Testis (tissue), 5 donors: Measurements from ENCODE around the gene ABHD11. TPM values are rescaled to one million over a fixed set of nuclear protein-coding genes. Genes with fewer than 3 reads are reported as not detected.
A peak's percentile ranks its signal among the peaks of the same experiment; 100 is the strongest.
"Not testable (repeated sequence)": the region's sequence is repeated elsewhere in the genome, so short reads cannot be mapped to it uniquely, and the experiment has no call there.

ENCODE experiments used
- DNase-seq: peaks from one replicate; pipeline ENCODE4 v3.0.0-alpha.2; 2019
- H3K27ac ChIP-seq, 2 donors: fragments of 200-600 bp; sonication (generic); one replicate each; pipeline ENCODE4 v1.5.1; 2019
- H3K27me3 ChIP-seq: fragments of 200-600 bp; sonication (generic); one replicate; pipeline ENCODE4 v1.5.1; 2019
- H3K36me3 ChIP-seq: fragments of 200-600 bp; sonication (generic); one replicate; pipeline ENCODE4 v1.5.1; 2017; ENCODE audit warnings: low read depth; ENCODE audit errors: missing control alignments
- H3K4me1 ChIP-seq: fragments of 200-600 bp; sonication (generic); one replicate; pipeline ENCODE4 v1.5.1; 2019
- H3K4me3 ChIP-seq, 2 donors: fragments of 200-600 bp; sonication (generic); one replicate each; pipeline ENCODE4 v1.5.1; 2017 to 2019
- H3K9me3 ChIP-seq: fragments of 200-600 bp; sonication (generic); one replicate; pipeline ENCODE4 v1.5.1; 2017
- POLR2A ChIP-seq: fragments of 450-650 bp; IDR thresholded peaks from one replicate; pipeline ENCODE4 v1.6.1; 2017; ENCODE audit warnings: antibody characterized with exemption, mild to moderate bottlenecking, moderate library complexity
- WGBS, 2 donors: methylation state at CpG; one replicate each; pipeline ENCODE4 v1.1.5; 2018; 5-methylcytosine and 5-hydroxymethylcytosine counted together
- intact Hi-C: fragments of 100-400 bp; cut with DNase I; formaldehyde crosslinking; loops from one replicate; pipeline ENCODE4 v1.15.1; 2023; ENCODE audit warnings: low total_unique reads
- long read RNA-seq, 2 donors: transcript quantifications; one replicate each; lab custom pipeline, GENCODE V29; 2026
- polyA plus RNA-seq: library from polyadenylated mRNA; stranded (reverse); fragments of 350-450 nt; fragmentation: Illumina TruSeq; extraction: RNeasy Lipid Tissue Mini Kit (QIAGEN cat#74804); gene quantifications from one replicate; pipeline ENCODE4 v1.2.3, GENCODE V29; 2014; ENCODE audit warnings: low read depth, low replicate concordance; ENCODE audit not compliant: insufficient read depth
- total RNA-seq, 2 donors: library from RNA; depleted of rRNA; stranded (reverse); fragments of >200 nt; gene quantifications; one replicate each; pipeline ENCODE4 v1.2.3, GENCODE V29; 2016
- TF ChIP-seq, protein P1 (sequence below), 3 experiments: fragments of 450-650 bp in 2 of 3; fragments of 200-600 bp in 1 of 3; sonication (generic) in 1 of 3; IDR thresholded peaks; one replicate each; pipeline ENCODE4 v1.5.1; 2016 to 2019; ENCODE audit warnings: antibody characterized with exemption in 3 of 3, mild to moderate bottlenecking in 2 of 3, moderate library complexity in 1 of 3

ABHD11 gene, protein sequence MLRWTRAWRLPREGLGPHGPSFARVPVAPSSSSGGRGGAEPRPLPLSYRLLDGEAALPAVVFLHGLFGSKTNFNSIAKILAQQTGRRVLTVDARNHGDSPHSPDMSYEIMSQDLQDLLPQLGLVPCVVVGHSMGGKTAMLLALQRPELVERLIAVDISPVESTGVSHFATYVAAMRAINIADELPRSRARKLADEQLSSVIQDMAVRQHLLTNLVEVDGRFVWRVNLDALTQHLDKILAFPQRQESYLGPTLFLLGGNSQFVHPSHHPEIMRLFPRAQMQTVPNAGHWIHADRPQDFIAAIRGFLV
- total RNA-seq: 10 to 100 TPM; 29.0 to 33.1 TPM
- polyA plus RNA-seq: 21.6 TPM
- long read RNA-seq, donor 1, transcript ABHD11-201 (6 exons, 1,483 nt): major isoform, 6 of 6 reads
- long read RNA-seq, donor 1, partial matches to known transcripts: 0 of 6 reads
- long read RNA-seq, donor 1, other reads (novel, unspliced or antisense): 0 of 6 reads
- long read RNA-seq, donor 2: 0 reads

DNA sequence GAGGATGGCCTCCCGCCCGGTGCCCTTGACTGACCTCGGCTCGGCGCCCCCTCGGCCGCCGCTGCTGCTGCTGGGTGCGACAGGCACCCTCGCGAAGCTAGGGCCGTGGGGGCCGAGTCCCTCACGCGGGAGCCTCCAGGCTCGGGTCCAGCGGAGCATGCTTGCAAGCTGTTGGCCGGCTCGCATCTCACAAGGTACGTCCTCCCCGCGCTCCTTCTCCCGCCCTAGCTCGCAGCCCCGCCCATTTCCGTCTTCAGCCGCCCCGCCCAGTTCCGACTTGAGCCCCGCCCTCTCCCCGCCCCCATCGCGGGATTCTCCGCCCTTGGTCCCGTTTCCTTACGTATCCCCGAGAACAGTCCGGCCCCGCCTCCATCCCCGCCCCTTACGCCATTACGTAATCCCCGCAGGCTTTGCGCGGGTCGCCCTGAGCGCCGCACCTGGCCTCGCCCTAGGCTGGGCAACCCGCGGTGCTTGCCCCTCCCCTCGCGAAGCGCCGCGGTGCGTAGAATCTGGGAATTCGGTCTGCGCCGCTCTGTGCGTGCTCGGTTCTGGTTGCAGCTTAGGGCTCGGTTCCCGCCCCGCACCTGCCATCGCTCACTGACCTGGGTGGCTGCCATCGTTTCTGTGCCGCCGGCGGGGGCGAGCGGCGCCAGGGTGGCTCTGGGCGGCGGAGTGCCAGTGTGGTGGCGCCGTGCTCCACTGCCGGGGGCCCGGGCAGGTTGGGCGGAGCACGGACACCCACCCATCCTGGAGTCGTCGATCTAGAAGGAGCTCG lies at the start of gene ABHD11:
ABHD11 (minus strand) TSS at position 191 of the 775 bp plus-strand sequence; CDS start at position 159, 32 bp downstream.
- no peaks in the 10 kb centered on the region for H3K27me3 ChIP-seq
- TF ChIP-seq, protein P1, sequence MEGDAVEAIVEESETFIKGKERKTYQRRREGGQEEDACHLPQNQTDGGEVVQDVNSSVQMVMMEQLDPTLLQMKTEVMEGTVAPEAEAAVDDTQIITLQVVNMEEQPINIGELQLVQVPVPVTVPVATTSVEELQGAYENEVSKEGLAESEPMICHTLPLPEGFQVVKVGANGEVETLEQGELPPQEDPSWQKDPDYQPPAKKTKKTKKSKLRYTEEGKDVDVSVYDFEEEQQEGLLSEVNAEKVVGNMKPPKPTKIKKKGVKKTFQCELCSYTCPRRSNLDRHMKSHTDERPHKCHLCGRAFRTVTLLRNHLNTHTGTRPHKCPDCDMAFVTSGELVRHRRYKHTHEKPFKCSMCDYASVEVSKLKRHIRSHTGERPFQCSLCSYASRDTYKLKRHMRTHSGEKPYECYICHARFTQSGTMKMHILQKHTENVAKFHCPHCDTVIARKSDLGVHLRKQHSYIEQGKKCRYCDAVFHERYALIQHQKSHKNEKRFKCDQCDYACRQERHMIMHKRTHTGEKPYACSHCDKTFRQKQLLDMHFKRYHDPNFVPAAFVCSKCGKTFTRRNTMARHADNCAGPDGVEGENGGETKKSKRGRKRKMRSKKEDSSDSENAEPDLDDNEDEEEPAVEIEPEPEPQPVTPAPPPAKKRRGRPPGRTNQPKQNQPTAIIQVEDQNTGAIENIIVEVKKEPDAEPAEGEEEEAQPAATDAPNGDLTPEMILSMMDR (IDR thresholded peaks at IDR 0.05): no peak
- TF ChIP-seq POLR2A: peak; percentile 73
- WGBS, 2 donors: 0 to 2% methylated on average over 43 to 59 of the region's 84 CpGs
- peaks cover 10% of the 10 kb centered on the region for H3K4me1 ChIP-seq
- no peaks in the 10 kb centered on the region for H3K9me3 ChIP-seq
- peak within 1 kb of the TSS; percentile 85 to 89 for H3K27ac ChIP-seq
- peak; percentile 99 for DNase-seq
- H3K36me3 ChIP-seq: no peaks in the 10 kb centered on the region
- H3K4me3 ChIP-seq: peak within 1 kb of the TSS; percentile 77
- intact Hi-C loops: no loop called here

DNA sequence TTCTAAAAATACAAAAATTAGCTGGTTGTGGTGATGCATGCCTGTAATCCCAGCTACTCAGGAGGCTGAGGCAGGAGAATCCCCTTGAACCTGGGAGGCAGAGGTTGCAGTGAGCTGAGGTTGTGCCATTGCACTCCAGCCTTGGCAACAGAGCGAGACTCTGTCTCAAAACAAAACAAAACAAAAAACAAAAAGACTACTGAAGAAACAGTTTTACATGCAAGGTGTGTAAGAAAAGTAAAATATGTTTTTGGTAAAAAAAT lies 49.1 kb upstream of the ABHD11 start:
- intact Hi-C loops, H3K36me3 ChIP-seq, H3K4me3 ChIP-seq, H3K27me3 ChIP-seq, H3K9me3 ChIP-seq, H3K4me1 ChIP-seq, H3K27ac ChIP-seq, DNase-seq: not testable (repeated sequence)
- WGBS, 2 donors: 93 to 100% methylated on average over 1 of the region's 1 CpG

DNA sequence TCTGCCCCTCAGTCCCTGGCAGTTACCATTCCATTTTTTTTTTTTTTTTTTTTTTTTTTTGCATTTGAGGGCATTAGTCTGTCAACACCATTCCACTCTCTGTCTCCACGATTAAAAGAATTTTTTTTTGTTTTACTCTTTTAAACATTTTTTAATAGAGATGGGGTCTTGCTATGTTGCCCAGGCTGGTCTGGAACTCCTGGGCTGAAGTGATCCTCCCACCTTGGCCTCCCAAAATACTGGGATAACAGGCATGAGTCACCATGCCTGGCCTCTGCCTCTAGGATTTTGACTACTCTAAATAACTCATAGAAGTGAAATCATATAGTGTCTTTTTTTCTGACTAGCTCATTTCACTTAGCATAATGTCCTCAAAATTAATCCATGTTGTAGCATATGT lies 48.0 kb upstream of the ABHD11 start:
- no peak for DNase-seq
- Histone ChIP-seq H3K27me3 (no peaks in the 10 kb centered on the region), H3K4me3 (no peak overlapping the region), H3K4me1 (no peaks in the 10 kb centered on the region), H3K9me3 (no peaks in the 10 kb centered on the region), H3K36me3 (no peaks in the 10 kb centered on the region), H3K27ac (no peak overlapping the region)
- intact Hi-C loops: no loop called here
- 78 to 100% methylated on average over 1 of the region's 1 CpG for WGBS, 2 donors
- no peak for TF ChIP-seq POLR2A
- TF ChIP-seq, protein P1 (IDR thresholded peaks at IDR 0.05): no peak

DNA sequence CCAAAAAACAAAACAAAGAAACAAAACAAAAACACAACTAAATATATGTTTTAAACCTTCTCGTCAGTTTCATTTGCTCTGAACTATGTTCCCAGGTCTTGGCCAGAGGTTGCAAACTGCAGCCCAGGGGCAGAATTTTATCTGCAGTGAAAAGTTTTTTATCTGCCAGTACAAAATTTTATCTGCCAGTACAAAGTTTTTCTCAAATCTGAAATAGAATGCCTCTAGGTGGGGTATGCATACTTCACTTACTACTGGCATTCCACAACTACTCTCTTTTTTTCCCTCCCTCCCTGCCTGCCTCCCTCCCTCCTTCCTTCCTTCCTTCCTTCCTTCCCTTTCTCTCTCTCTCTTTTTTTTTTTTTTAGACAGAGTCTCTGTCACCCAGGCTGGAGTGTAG lies 40.9 kb upstream of the ABHD11 start:
- Histone ChIP-seq H3K4me3 (no peak overlapping the region), H3K9me3 (no peaks in the 10 kb centered on the region), H3K36me3 (no peaks in the 10 kb centered on the region), H3K4me1 (no peaks in the 10 kb centered on the region), H3K27ac (no peak overlapping the region), H3K27me3 (no peaks in the 10 kb centered on the region)
- TF ChIP-seq, protein P1 (IDR thresholded peaks at IDR 0.05): no peak
- no peak for TF ChIP-seq POLR2A
- DNase-seq: no peak
- WGBS, 2 donors: 56 to 66% methylated on average over 1 of the region's 1 CpG
- intact Hi-C loops: no loop called here

DNA sequence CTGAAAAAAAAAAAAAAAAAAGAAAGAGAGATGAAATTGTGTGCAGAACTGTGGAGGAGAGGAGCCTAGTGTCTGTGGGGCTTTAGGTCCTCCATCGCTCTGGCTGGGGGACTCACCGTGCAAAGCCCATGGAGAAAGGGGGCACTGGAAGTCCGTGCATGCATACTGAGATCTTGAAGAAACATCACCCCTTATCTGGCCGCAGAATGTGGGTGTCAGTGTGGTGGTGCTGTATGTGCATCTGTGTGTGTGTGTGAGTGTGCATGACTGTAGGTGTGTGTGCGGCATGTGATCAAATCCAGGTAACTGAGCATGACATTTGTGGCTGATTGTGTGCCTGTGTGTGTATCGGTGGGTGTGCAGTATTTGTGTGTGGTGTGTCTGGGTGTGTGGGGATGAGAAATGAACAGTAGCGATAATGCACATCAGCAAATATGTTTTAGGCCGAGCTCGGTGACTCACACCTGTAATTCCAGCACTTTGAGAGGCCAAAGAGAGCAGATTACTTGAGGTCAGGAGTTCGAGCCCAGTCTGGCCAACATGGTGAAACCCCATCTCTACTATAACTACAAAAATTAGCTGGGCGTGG lies 40.3 kb upstream of the ABHD11 start:
- no peak for TF ChIP-seq POLR2A
- TF ChIP-seq, protein P1 (IDR thresholded peaks at IDR 0.05): no peak
- no peaks in the 10 kb centered on the region for H3K4me1 ChIP-seq
- no peaks in the 10 kb centered on the region for H3K36me3 ChIP-seq
- H3K9me3 ChIP-seq: no peaks in the 10 kb centered on the region
- DNase-seq: no peak
- H3K27ac ChIP-seq: no peak overlapping the region
- intact Hi-C loops: no loop called here
- no peak overlapping the region for H3K4me3 ChIP-seq
- no peaks in the 10 kb centered on the region for H3K27me3 ChIP-seq
- 95% methylated on average over 11 of the region's 11 CpGs for WGBS, 2 donors
